ENCODE measurements around the gene PCDHA5.
"Not testable (repeated sequence)": the region's sequence is repeated elsewhere in the genome, so short reads cannot be mapped to it uniquely, and the experiment has no call there.

PCDHA5 gene

DNA sequence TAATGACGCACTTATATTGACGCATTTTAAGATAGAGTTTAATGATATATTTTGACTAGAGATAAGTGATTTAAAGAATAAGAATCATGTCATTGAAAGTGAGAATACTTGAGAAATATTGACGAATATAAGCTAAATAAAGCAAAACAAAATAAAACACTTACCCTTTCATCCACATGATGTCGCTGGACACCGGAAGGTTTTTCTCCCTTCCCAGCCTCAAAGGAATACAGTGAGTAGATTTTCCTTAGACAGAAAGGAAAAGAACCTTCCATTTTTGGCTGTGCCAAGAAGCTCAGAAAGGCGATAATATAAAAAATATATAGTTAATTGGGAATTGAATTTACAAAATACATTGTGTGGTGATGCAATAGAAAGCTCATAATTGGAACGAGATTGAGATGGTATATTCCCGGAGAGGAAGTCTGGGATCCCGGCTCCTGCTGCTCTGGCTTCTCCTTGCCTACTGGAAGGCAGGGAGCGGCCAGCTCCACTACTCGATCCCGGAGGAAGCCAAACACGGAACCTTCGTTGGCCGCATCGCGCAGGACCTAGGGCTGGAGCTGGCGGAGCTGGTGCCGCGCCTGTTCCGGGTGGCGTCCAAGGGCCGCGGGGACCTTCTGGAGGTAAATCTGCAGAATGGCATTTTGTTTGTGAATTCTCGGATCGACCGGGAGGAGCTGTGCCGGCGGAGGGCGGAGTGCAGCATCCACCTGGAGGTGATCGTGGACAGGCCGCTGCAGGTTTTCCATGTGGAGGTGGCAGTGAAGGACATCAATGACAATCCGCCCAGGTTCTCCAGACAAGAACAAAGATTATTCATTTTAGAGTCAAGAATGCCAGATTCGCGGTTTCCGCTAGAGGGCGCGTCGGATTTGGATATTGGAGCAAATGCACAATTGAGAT lies at the start of gene PCDHA5:
Gene PCDHA5 (plus strand): TSS at position 239 of the 906 bp plus-strand sequence.
- no peak for DNase-seq (ENCODE audit: low spot score)

DNA sequence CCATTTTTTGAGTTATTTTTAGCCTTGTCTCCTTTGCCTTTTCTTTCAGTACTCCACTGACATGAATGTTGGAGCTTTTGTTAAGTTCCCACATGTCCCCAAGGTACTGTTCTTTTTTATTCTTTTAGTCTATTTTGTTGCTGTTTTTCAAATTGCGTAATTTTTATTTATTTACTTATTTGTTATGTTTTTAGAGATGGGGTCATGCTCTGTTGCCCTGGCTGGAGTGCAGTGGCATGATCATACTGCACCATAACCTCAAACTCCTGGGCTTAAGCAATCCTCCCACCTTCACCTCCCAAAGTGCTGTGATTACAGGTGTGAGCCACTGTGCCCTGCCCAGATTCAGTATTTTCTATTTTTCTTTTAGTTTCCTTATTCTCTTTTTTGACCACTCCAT lies 40.9 kb upstream of the PCDHA5 start:
- no peak for DNase-seq (ENCODE audit: low spot score)

DNA sequence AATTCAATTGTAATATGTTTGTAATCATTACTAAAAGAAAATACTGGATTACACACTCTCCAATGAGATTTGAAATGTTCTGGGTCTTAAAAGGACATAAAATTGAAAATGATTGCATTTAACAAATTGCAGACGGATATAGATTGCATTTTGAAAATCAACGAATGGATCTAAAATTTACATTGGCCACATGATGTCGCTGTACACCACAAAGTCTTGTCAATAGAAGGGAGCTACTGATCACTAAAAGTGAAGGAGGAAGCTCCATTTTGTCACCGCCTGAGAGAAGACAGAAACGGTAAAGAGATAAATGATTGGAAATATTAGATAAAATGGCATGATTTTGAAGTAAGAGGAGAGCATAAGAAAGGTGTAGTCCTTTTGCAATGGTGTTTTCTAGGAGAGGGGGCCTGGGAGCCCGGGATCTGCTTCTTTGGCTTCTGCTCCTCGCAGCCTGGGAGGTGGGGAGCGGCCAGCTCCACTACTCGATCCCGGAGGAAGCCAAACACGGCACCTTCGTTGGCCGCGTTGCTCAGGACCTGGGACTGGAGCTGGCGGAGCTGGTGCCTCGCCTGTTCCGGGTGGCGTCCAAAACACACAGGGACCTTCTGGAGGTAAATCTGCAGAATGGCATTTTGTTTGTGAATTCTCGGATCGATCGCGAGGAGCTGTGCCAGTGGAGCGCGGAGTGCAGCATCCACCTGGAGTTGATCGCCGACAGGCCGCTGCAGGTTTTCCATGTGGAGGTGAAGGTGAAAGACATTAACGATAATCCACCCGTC lies 35.3 kb upstream of the PCDHA5 start, which contains the start of gene PCDHA1:
Gene PCDHA1 (plus strand): TSS at position 236 of the 782 bp plus-strand sequence.
- no peak for DNase-seq (ENCODE audit: low spot score)

DNA sequence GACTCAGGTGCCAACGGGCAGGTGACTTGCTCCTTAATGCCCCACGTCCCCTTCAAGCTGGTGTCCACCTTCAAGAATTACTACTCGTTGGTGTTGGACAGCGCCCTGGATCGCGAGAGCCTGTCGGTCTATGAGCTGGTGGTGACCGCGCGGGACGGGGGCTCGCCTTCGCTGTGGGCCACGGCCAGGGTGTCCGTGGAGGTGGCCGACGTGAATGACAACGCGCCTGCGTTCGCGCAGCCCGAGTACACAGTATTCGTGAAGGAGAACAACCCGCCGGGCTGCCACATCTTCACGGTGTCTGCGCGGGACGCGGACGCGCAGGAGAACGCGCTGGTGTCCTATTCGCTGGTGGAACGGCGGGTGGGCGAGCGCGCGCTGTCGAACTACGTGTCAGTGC lies 34.0 kb upstream of the PCDHA5 start:
- not testable (repeated sequence) for DNase-seq (ENCODE audit: low spot score)

DNA sequence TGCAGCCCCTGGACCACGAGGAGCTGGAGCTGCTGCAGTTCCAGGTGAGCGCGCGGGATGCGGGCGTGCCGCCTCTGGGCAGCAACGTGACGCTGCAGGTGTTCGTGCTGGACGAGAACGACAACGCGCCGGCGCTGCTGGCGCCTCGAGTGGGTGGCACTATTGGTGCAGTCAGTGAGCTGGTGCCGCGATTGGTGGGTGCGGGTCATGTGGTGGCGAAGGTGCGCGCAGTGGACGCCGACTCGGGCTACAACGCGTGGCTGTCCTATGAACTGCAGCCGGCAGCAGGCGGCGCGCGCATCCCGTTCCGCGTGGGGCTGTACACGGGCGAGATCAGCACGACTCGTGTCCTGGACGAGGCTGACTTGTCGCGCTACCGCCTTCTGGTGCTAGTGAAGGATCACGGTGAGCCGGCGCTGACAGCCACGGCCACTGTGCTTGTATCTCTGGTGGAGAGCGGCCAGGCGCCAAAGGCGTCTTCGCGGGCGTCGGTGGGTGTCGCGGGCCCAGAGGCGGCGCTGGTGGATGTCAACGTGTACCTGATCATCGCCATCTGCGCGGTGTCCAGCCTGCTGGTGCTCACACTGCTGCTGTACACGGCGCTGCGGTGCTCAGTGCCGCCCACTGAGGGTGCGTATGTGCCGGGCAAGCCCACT lies 33.4 kb upstream of the PCDHA5 start:
- DNase-seq (ENCODE audit: low spot score) = not testable (repeated sequence)

DNA sequence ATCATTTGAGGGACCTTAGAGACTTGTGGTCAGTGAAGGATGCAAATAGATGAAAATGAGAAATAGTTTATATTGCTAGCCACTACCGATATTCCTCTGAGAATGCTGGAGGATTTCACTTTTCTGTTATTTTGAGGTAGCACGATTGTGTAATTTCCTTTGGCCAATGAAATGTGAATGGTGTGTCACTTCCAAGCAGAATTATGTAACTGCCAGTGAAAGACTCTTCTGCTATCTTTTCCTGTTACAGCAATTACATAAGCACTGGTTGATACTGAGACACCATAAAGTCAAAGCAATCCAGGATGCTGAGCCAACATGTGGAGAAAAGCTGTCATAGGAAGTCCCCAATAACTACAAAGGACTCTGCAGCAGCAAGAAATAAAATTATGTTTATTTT lies 30.3 kb upstream of the PCDHA5 start:
- no peak for DNase-seq (ENCODE audit: low spot score)

DNA sequence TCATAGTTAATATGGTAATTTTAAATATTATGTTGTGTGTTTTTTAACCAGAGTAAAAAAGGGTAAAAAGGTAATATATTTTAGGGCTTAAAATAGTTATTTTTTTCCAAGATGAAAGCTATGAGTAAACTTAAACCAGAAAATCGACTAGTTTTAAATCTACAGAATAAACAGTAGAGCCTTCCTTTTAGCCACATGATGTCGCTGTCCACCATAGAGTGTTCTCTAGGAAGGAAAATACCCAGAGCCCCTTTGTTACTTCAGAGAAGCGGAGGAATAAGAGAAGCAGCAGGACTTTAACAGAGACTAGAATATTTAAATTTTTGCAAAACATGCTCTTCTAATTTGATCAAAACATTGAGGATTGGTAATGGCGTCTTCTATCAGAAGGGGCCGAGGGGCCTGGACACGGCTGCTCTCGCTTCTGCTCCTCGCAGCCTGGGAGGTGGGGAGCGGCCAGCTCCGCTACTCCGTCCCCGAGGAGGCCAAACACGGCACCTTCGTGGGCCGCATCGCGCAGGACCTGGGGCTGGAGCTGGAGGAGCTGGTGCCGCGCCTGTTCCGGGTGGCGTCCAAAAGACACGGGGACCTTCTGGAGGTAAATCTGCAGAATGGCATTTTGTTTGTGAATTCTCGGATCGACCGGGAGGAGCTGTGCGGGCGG lies 26.7 kb upstream of the PCDHA5 start, which contains the start of gene PCDHA2:
Gene PCDHA2 (plus strand): TSS at position 258 of the 664 bp plus-strand sequence.
- DNase-seq (ENCODE audit: low spot score) = no peak

DNA sequence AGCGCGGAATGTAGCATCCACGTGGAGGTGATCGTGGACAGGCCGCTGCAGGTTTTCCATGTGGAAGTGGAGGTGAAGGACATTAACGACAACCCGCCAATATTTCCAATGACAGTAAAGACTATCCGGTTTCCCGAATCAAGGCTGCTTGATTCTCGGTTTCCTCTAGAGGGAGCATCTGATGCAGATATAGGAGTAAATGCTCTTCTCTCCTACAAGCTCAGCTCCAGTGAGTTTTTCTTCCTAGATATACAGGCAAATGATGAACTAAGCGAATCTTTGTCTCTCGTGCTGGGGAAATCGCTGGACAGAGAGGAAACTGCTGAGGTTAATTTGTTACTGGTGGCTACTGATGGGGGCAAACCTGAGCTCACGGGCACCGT lies 26.2 kb upstream of the PCDHA5 start:
- DNase-seq (ENCODE audit: low spot score) = no peak

DNA sequence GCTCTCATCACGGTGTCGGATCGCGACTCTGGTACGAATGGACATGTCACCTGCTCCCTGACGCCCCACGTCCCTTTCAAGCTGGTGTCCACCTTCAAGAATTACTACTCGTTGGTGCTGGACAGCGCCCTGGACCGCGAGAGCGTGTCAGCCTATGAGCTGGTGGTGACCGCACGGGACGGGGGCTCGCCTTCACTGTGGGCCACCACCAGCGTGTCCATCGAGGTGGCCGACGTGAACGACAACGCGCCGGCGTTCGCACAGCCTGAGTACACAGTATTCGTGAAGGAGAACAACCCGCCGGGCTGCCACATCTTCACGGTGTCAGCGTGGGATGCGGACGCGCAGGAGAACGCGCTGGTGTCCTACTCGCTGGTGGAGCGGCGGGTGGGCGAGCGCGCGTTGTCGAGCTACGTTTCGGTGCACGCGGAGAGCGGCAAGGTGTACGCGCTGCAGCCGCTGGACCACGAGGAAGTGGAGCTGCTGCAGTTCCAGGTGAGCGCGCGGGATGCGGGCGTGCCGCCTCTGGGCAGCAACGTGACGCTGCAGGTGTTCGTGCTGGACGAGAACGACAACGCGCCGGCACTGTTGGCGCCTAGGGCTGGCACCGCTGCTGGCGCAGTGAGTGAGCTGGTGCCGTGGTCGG lies 25.2 kb upstream of the PCDHA5 start:
- not testable (repeated sequence) for DNase-seq (ENCODE audit: low spot score)

DNA sequence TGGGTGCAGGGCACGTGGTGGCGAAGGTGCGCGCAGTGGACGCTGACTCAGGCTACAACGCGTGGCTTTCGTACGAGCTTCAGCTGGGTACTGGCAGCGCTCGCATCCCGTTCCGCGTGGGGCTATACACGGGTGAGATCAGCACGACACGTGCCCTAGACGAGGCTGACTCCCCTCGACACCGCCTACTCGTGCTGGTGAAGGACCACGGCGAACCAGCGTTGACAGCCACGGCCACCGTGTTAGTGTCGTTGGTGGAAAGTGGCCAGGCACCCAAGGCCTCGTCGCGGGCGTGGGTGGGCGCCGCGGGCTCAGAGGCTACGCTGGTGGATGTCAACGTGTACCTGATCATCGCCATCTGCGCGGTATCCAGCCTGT lies 24.7 kb upstream of the PCDHA5 start:
- DNase-seq (ENCODE audit: low spot score) = no peak

DNA sequence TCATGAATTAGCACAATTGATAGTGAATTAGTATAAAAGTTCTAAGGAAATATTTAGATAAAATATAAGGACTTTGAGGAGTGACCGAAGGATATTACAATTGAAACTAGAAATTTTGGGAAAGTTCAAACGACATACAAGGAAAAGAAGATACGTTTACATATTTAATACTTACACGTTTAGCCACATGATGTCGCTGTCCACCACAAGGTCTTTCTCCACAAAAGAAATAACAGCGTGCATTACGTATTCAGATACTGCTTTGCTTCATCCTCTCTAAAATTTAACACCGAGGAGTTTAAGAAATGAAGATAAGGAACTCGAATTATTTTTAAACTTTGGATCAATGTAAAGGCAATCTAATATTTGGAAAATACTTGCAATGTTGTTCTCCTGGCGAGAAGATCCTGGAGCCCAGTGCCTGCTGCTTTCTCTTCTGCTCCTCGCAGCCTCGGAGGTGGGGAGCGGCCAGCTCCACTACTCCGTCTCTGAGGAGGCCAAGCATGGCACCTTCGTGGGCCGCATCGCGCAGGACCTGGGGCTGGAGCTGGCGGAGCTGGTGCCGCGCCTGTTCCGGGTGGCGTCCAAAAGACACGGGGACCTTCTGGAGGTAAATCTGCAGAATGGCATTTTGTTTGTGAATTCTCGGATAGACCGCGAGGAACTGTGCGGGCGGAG lies 20.5 kb upstream of the PCDHA5 start, which contains the start of gene PCDHA3:
Gene PCDHA3 (plus strand): TSS at position 242 of the 678 bp plus-strand sequence.
- DNase-seq (ENCODE audit: low spot score) = no peak

DNA sequence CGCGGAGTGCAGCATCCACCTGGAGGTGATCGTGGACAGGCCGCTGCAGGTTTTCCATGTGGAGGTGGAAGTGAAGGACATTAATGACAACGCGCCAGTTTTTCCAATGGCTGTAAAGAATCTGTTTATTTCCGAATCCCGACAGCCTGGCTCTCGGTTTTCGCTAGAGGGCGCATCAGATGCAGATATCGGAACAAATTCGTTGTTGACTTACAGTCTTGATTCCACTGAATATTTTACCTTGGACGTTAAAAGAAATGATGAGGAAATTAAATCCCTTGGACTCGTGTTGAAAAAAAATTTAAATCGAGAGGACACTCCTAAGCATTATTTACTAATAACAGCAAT lies 19.9 kb upstream of the PCDHA5 start:
- no peak for DNase-seq (ENCODE audit: low spot score)

DNA sequence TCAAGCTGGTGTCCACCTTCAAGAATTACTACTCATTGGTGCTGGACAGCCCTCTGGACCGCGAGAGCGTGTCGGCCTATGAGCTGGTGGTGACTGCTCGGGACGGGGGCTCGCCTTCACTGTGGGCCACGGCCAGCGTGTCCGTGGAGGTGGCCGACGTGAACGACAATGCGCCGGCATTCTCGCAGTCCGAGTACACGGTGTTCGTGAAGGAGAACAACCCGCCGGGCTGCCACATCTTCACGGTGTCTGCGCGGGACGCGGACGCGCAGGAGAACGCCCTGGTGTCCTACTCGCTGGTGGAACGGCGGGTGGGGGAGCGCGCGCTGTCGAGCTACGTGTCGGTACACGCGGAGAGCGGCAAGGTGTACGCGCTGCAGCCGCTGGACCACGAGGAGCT lies 19.0 kb upstream of the PCDHA5 start:
- DNase-seq (ENCODE audit: low spot score) = not testable (repeated sequence)

DNA sequence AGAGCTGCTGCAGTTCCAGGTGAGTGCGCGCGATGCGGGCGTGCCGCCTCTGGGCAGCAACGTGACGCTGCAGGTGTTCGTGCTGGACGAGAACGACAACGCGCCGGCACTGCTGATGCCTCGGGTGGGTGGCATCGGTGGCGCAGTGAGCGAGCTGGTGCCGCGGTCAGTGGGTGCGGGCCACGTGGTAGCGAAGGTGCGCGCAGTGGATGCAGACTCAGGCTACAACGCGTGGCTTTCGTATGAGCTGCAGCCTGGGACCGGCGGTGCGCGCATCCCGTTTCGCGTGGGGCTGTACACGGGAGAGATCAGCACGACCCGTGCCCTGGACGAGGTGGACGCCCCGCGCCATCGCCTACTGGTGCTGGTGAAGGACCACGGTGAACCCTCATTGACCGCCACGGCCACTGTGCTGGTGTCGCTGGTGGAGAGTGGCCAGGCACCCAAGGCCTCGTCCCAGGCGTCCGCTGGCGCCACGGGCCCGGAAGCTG lies 18.6 kb upstream of the PCDHA5 start:
- no peak for DNase-seq (ENCODE audit: low spot score)

DNA sequence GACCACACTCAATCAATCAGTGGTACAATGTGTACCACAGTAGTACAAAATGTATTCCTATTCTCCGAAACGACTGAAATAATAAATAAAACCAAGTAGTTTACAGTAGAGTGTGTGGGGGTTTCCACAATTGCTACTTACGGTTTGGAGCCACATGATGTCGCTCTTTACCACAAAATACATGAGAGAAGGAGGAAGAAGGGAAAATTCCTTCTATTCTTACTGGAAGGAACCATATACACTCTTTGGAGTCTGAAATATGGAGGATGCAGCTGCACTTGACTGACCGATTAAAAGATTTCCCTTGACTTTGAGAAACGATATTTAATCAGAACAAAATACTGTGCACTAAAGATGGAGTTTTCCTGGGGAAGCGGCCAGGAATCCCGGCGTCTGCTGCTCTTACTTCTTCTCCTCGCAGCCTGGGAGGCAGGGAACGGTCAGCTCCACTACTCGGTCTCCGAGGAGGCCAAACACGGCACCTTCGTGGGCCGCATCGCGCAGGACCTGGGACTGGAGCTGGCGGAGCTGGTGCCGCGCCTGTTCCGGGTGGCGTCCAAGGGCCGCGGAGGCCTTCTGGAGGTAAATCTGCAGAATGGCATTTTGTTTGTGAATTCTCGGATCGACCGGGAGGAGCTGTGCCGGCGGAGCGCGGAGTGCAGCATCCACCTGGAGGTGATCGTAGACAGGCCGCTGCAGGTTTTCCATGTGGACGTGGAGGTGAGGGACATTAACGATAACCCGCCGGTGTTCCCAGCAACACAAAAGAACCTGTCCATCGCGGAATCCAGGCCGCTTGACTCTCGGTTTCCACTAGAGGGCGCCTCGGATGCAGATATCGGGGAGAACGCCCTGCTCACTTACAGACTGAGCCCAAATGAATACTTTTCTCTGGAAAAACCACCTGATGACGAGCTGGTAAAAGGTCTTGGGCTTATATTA lies 14.3 kb upstream of the PCDHA5 start, which contains the start of gene PCDHA4:
Gene PCDHA4 (plus strand): TSS at position 235 of the 942 bp plus-strand sequence.
- no peak for DNase-seq (ENCODE audit: low spot score)

DNA sequence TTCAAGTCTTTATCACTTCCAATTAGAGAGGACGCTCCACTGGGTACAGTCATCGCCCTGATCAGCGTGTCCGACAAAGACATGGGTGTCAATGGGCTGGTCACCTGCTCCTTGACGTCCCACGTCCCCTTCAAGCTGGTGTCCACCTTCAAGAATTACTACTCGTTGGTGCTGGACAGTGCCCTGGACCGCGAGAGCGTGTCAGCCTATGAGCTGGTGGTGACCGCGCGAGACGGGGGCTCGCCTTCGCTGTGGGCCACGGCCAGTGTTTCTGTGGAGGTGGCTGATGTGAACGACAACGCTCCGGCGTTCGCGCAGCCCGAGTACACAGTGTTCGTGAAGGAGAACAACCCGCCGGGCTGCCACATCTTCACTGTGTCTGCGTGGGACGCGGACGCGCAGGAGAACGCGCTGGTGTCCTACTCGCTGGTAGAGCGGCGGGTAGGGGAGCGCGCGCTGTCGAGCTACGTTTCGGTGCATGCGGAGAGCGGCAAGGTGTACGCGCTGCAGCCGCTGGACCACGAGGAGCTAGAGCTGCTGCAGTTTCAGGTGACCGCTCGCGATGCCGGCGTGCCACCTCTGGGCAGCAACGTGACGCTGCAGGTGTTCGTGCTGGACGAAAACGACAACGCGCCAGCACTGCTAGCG lies 13.0 kb upstream of the PCDHA5 start:
- DNase-seq (ENCODE audit: low spot score) = not testable (repeated sequence)

DNA sequence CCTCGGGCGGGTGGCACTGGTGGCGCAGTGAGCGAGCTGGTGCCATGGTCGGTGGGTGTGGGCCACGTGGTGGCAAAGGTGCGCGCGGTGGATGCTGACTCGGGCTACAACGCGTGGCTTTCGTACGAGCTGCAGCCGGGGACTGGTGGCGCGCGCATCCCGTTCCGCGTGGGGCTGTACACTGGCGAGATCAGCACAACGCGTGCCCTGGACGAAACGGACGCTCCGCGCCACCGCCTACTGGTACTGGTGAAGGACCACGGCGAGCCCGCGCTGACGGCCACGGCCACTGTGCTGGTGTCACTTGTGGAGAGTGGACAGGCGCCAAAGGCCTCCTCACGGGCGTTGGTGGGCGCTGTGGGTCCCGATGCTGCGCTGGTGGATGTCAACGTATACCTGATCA lies 12.5 kb upstream of the PCDHA5 start:
- no peak for DNase-seq (ENCODE audit: low spot score)

DNA sequence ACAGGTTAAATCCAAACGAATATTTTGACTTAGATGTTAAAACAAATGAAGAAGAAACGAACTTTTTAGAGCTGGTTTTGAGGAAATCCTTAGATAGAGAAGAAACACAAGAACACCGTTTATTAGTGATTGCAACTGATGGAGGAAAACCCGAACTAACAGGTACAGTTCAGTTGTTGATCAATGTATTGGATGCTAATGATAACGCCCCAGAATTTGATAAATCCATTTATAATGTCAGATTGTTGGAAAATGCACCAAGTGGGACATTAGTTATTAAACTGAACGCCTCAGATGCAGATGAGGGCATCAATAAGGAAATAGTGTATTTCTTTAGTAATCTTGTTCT lies 842 bp downstream of the PCDHA5 start:
- DNase-seq (ENCODE audit: low spot score) = no peak

DNA sequence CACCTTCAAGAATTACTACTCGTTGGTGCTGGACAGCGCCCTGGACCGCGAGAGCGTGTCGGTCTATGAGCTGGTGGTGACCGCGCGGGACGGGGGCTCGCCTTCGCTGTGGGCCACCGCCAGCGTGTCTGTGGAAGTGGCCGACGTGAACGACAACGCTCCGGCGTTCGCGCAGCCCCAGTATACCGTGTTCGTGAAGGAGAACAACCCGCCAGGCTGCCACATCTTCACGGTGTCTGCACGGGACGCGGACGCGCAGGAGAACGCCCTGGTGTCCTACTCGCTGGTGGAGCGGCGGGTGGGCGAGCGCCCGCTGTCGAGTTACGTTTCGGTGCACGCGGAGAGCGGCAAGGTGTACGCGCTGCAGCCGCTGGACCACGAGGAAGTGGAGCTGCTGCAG lies 1.6 kb downstream of the PCDHA5 start:
- DNase-seq (ENCODE audit: low spot score) = not testable (repeated sequence)
